ENCODE measurements around the gene LRP3.
A peak's percentile ranks its signal among the peaks of the same experiment; 100 is the strongest.

LRP3 gene

DNA sequence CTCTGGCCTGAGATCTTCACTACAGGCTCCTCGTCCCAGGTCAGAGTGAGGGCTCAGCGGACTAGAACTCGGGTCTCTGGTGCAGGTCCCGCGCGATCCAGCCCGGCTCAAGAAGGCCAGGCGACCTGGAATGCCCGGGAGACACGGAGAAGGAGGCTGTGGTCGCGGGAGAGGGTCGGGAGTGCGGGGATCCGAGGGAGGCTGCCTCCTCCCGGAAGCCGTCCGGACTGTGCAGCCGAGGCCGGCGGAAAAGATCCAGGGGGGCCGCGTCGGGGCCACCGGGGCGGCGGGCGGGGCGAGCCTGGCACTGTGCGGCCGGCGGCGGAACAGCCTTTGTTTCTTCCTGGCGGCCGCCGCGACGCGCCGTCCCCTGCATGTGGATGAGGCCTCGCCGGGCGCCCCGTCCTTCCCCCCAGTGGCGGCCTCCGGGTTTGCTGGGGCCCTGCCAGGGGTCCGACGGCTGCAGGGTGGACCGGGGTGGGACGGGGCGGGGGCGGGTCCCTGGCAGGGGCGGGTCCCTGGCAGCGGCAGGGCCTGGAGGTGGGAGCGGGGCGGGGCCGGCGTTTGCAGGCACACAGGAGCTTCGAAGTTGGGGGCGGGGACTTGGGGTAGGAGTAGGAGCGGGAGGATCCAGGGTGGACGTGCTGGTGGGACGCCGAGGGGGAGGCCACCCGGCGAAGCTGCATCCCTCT is 32.6 kb downstream of the LRP3 start:
- H3K9ac ChIP-seq (ENCODE audit: low read length) = no peak overlapping the region
- no peaks in the 10 kb centered on the region for H3K36me3 ChIP-seq (ENCODE audit: insufficient read depth, low read length)
- peaks cover 15% of the 10 kb centered on the region for H3K9me3 ChIP-seq (ENCODE audit: low read length)
- no peak overlapping the region for H3K27ac ChIP-seq (ENCODE audit: low read depth, low read length)
- peak overlapping the region in 1 of 2 donors; percentile 7 for H3K4me3 ChIP-seq (ENCODE audit: low read depth in 1 of 2, low read length in 2 of 2)
- H3K4me1 ChIP-seq (ENCODE audit: insufficient read depth, low read length) = no peaks in the 10 kb centered on the region
- H3K27me3 ChIP-seq (ENCODE audit: control insufficient read depth in 1 of 2, insufficient read depth in 2 of 2, low read length in 2 of 2) = peaks cover 26 to 39% of the 10 kb centered on the region in 2 donors

GRCh38 chr19:33227242-33227650 is 33.1 kb downstream of the LRP3 start:
- Histone ChIP-seq H3K27ac (ENCODE audit: low read depth, low read length) (no peak overlapping the region), H3K27me3 (ENCODE audit: control insufficient read depth in 1 of 2, insufficient read depth in 2 of 2, low read length in 2 of 2) (peaks cover 26 to 39% of the 10 kb centered on the region in 2 donors), H3K9me3 (ENCODE audit: low read length) (peaks cover 15% of the 10 kb centered on the region)

DNA sequence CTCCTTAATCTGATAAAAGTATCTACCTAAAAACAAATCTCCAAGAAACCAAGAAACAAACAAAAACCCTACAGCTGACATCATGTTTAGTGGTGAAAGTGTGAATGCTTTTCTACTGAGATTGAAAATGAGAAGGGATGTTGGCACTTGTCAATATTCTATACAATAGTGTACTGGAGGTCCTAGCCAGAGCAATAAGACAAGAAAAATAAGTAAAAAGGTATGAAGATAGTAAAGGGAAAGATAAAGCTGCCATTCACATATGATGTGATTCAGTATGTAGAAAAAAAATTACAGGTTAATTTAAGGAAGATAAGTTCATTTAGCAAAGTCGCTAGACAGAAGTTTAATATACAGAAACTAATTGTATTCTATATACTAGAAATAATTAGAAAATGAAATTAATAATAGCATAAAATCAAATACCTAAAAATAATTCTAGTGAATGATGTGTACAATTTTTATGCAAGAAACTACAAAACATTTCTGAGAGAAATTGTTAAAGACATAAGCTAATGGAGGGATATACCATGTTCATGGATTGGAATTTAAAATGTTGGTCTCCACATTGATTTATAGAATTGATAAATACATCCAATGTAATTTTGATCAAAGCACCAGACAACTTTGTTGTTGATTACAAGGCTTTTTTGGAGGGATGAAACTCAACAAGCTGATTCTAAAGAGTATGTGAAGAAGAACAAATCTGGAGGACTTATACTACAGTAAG is 33.9 kb downstream of the LRP3 start:
- peaks cover 26 to 39% of the 10 kb centered on the region in 2 donors for H3K27me3 ChIP-seq (ENCODE audit: control insufficient read depth in 1 of 2, insufficient read depth in 2 of 2, low read length in 2 of 2)
- H3K4me3 ChIP-seq (ENCODE audit: low read depth in 1 of 2, low read length in 2 of 2) = no peak overlapping the region
- no peaks in the 10 kb centered on the region for H3K36me3 ChIP-seq (ENCODE audit: insufficient read depth, low read length)
- H3K27ac ChIP-seq (ENCODE audit: low read depth, low read length) = no peak overlapping the region
- peaks cover 15% of the 10 kb centered on the region for H3K9me3 ChIP-seq (ENCODE audit: low read length)
- H3K4me1 ChIP-seq (ENCODE audit: insufficient read depth, low read length) = no peaks in the 10 kb centered on the region
- H3K9ac ChIP-seq (ENCODE audit: low read length) = no peak overlapping the region

More at GRCh38 chr19:33227242-33227650, 33.1 kb downstream of the LRP3 start:
- Histone ChIP-seq H3K9ac (ENCODE audit: low read length) (no peak overlapping the region), H3K4me3 (ENCODE audit: low read depth in 1 of 2, low read length in 2 of 2) (no peak overlapping the region), H3K36me3 (ENCODE audit: insufficient read depth, low read length) (no peaks in the 10 kb centered on the region), H3K4me1 (ENCODE audit: insufficient read depth, low read length) (no peaks in the 10 kb centered on the region)

DNA sequence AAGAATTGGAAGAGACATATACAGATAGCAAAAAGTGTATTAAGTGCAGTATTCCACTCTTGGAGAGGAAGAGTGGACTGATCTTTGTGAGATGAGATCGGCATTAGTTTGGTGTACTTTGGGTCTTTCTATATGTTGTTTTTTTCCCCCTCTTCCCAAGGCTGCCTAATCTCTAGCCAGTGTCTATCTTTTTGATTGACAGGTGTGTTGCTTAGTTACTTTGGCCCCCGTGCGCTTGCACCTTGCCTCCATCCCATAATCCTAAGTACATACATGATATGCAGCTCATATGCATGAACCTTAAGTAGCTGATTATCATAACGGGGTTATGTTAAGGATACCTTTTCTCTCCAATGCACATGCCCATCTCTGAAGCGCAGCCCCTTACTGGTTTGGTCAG is 35.8 kb downstream of the LRP3 start:
- Histone ChIP-seq H3K9ac (ENCODE audit: low read length) (no peak overlapping the region), H3K9me3 (ENCODE audit: low read length) (peaks cover 15% of the 10 kb centered on the region), H3K36me3 (ENCODE audit: insufficient read depth, low read length) (no peaks in the 10 kb centered on the region), H3K27me3 (ENCODE audit: control insufficient read depth in 1 of 2, insufficient read depth in 2 of 2, low read length in 2 of 2) (peaks cover 15 to 33% of the 10 kb centered on the region in 2 donors), H3K4me1 (ENCODE audit: insufficient read depth, low read length) (no peaks in the 10 kb centered on the region), H3K27ac (ENCODE audit: low read depth, low read length) (no peak overlapping the region), H3K4me3 (ENCODE audit: low read depth in 1 of 2, low read length in 2 of 2) (no peak overlapping the region)

DNA sequence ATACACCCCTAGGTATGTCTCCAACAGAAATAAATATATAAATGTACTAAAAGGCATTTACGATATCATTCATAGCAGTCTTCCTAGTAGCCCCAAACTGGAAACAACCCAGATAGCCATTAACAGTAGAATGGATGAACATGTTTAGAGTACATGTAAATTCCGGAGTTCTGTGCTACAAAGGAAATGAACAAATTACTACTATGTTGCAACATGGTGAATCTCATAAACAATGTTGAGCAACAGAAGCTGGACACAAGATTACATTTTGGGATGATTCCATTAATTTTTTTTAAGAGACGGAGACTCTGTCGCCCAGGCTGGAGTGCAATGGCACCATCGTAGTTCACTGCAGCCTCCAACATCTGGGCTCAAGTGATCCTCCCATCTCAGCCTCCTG is 37.4 kb downstream of the LRP3 start:
- Histone ChIP-seq H3K4me1 (ENCODE audit: insufficient read depth, low read length) (no peaks in the 10 kb centered on the region), H3K27ac (ENCODE audit: low read depth, low read length) (no peak overlapping the region), H3K36me3 (ENCODE audit: insufficient read depth, low read length) (no peaks in the 10 kb centered on the region), H3K9ac (ENCODE audit: low read length) (no peak overlapping the region), H3K9me3 (ENCODE audit: low read length) (peaks cover 15% of the 10 kb centered on the region), H3K27me3 (ENCODE audit: control insufficient read depth in 1 of 2, insufficient read depth in 2 of 2, low read length in 2 of 2) (peaks cover 6 to 22% of the 10 kb centered on the region in 2 donors), H3K4me3 (ENCODE audit: low read depth in 1 of 2, low read length in 2 of 2) (no peak overlapping the region)

- Histone ChIP-seq H3K4me3 (ENCODE audit: low read depth in 1 of 2, low read length in 2 of 2) (no peak overlapping the region), H3K9ac (ENCODE audit: low read length) (no peak overlapping the region), H3K4me1 (ENCODE audit: insufficient read depth, low read length) (no peaks in the 10 kb centered on the region), H3K27ac (ENCODE audit: low read depth, low read length) (no peak overlapping the region), H3K36me3 (ENCODE audit: insufficient read depth, low read length) (no peaks in the 10 kb centered on the region), H3K27me3 (ENCODE audit: control insufficient read depth in 1 of 2, insufficient read depth in 2 of 2, low read length in 2 of 2) (peaks cover under 1 to 11% of the 10 kb centered on the region in 2 donors), H3K9me3 (ENCODE audit: low read length) (peaks cover 9% of the 10 kb centered on the region)
Measured at GRCh38 chr19:33232656-33233055, 38.5 kb downstream of the LRP3 start.

- H3K9me3 ChIP-seq (ENCODE audit: low read length) = peaks cover 6% of the 10 kb centered on the region
Measured at GRCh38 chr19:33233056-33233873, 39.1 kb downstream of the LRP3 start.

DNA sequence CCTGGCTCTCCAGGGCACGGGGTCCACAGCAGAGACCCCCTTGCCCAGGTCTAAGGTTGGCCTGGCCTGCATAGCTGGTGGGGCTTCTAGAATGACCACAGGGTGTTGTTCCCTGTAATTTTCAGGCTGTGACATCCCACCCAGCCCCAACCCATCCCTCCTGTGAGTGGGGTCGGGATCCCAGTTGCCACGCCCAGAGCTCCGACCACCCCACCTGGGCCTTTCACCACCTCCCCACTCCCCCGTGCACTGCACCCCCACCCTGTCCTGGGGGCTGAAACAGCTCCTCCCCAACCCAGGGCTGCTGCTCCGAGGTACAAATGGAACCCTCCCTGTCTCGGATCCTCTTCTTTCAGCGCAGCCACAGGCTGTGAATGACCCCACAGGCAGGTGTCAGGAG is 40.0 kb downstream of the LRP3 start:
- H3K4me3 ChIP-seq (ENCODE audit: low read depth in 1 of 2, low read length in 2 of 2) = no peak overlapping the region
- H3K9me3 ChIP-seq (ENCODE audit: low read length) = no peaks in the 10 kb centered on the region
- no peaks in the 10 kb centered on the region for H3K4me1 ChIP-seq (ENCODE audit: insufficient read depth, low read length)
- H3K27me3 ChIP-seq (ENCODE audit: control insufficient read depth in 1 of 2, insufficient read depth in 2 of 2, low read length in 2 of 2) = peaks cover 0 to 11% of the 10 kb centered on the region in 2 donors
- H3K9ac ChIP-seq (ENCODE audit: low read length) = no peak overlapping the region
- no peak overlapping the region for H3K27ac ChIP-seq (ENCODE audit: low read depth, low read length)
- H3K36me3 ChIP-seq (ENCODE audit: insufficient read depth, low read length) = no peaks in the 10 kb centered on the region

More at GRCh38 chr19:33233056-33233873, 39.1 kb downstream of the LRP3 start:
- no peaks in the 10 kb centered on the region for H3K4me1 ChIP-seq (ENCODE audit: insufficient read depth, low read length)
- H3K4me3 ChIP-seq (ENCODE audit: low read depth in 1 of 2, low read length in 2 of 2) = no peak overlapping the region
- peaks cover 0 to 11% of the 10 kb centered on the region in 2 donors for H3K27me3 ChIP-seq (ENCODE audit: control insufficient read depth in 1 of 2, insufficient read depth in 2 of 2, low read length in 2 of 2)
- no peaks in the 10 kb centered on the region for H3K36me3 ChIP-seq (ENCODE audit: insufficient read depth, low read length)
- H3K27ac ChIP-seq (ENCODE audit: low read depth, low read length) = no peak overlapping the region
- no peak overlapping the region for H3K9ac ChIP-seq (ENCODE audit: low read length)

GRCh38 chr19:33234736-33235135 is 40.6 kb downstream of the LRP3 start:
- no peak overlapping the region for H3K27ac ChIP-seq (ENCODE audit: low read depth, low read length)
- H3K9ac ChIP-seq (ENCODE audit: low read length) = no peak overlapping the region
- no peaks in the 10 kb centered on the region for H3K9me3 ChIP-seq (ENCODE audit: low read length)
- no peak overlapping the region for H3K4me3 ChIP-seq (ENCODE audit: low read depth in 1 of 2, low read length in 2 of 2)
- H3K27me3 ChIP-seq (ENCODE audit: control insufficient read depth in 1 of 2, insufficient read depth in 2 of 2, low read length in 2 of 2) = peaks cover 0 to 11% of the 10 kb centered on the region in 2 donors
- H3K4me1 ChIP-seq (ENCODE audit: insufficient read depth, low read length) = no peaks in the 10 kb centered on the region
- H3K36me3 ChIP-seq (ENCODE audit: insufficient read depth, low read length) = no peaks in the 10 kb centered on the region

DNA sequence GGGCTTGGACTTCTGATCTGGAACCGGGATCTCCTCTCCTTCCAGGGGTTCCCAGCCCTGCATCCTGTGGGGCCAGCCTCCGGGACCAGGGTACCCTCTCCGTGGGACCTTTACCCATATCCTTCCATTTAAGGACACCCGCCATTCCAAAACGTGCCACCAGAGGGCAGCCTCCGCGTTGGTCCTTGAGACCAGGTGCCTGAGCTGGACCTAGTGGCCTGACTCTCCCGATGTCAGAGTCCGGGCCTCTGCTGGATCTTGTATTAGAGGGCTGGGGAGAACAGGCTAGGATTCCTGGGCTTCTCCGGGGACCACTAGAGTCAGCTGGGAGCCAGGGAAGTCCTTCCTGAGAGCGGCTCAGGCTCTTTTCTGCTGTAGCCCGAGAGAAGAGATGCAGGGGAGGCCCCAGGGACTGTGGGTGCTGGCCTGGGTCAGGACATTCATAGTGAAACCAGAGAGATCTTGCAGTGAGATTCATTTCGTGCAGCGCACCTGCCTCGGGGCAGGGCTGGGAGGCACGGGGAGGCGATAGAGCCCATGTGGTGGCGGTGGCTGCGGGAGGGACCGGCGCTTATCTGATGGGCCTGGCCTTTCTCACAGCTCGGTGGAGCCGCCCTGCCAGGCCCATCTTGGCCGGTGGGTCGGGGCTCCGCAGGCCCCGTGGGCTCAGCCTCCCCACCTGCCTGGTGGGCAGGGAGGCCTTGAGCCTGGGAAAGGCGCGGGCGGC is 41.3 kb downstream of the LRP3 start:
- Histone ChIP-seq H3K36me3 (ENCODE audit: insufficient read depth, low read length) (no peaks in the 10 kb centered on the region), H3K27ac (ENCODE audit: low read depth, low read length) (no peak overlapping the region), H3K27me3 (ENCODE audit: control insufficient read depth in 1 of 2, insufficient read depth in 2 of 2, low read length in 2 of 2) (peaks cover 0 to 11% of the 10 kb centered on the region in 2 donors), H3K4me1 (ENCODE audit: insufficient read depth, low read length) (no peaks in the 10 kb centered on the region), H3K9me3 (ENCODE audit: low read length) (no peaks in the 10 kb centered on the region), H3K4me3 (ENCODE audit: low read depth in 1 of 2, low read length in 2 of 2) (no peak overlapping the region), H3K9ac (ENCODE audit: low read length) (no peak overlapping the region)

- H3K27ac ChIP-seq (ENCODE audit: low read depth, low read length) = no peak overlapping the region
- no peaks in the 10 kb centered on the region for H3K36me3 ChIP-seq (ENCODE audit: insufficient read depth, low read length)
- no peak overlapping the region for H3K9ac ChIP-seq (ENCODE audit: low read length)
- no peaks in the 10 kb centered on the region for H3K4me1 ChIP-seq (ENCODE audit: insufficient read depth, low read length)
- H3K27me3 ChIP-seq (ENCODE audit: control insufficient read depth in 1 of 2, insufficient read depth in 2 of 2, low read length in 2 of 2) = peaks cover 0 to 12% of the 10 kb centered on the region in 2 donors
- H3K9me3 ChIP-seq (ENCODE audit: low read length) = no peaks in the 10 kb centered on the region
- no peak overlapping the region for H3K4me3 ChIP-seq (ENCODE audit: low read depth in 1 of 2, low read length in 2 of 2)
Measured at GRCh38 chr19:33235996-33236350, 41.8 kb downstream of the LRP3 start.

All from muscle layer of colon (tissue), 2 donors.